T-cell (primary cell): Measurements from ENCODE around the gene KLK10. TPM values are rescaled to one million over a fixed set of nuclear protein-coding genes. Genes with fewer than 3 reads are reported as not detected.

Experiments
- ATAC-seq, 4 experiments: fragments of 200-7000 bp in 3 of 4; fragments of 150-1000 bp in 1 of 4; cut with Tn5 transposase; replicated peaks in 1 of 4; 1 replicate in 3 of 4; 2 replicates in 1 of 4; pipeline ENCODE4 v1.10.0; 2021; ENCODE audit warnings: moderate library complexity in 3 of 4, mild to moderate bottlenecking in 2 of 4, moderate number of reproducible peaks in 1 of 4
- CTCF ChIA-PET, 2 donors: fragments of 300-600 bp; sonication (Branson Sonifier 250); formaldehyde crosslinking; loops; one replicate each; lab custom pipeline; 2022; ENCODE audit warnings: antibody characterized with exemption in 2 of 2; lab: Charles Lee
- POLR2A ChIA-PET, 2 donors: fragments of 300-600 bp; sonication (Branson Sonifier 250); formaldehyde crosslinking; loops; one replicate each; lab custom pipeline; 2022; ENCODE audit warnings: antibody characterized with exemption in 2 of 2; lab: Charles Lee
- DNase-seq, 35 experiments: peaks; one replicate each; pipeline versions ENCODE4 v3.0.0 to v3.0.0-alpha.2; 2013 to 2023
- H3K27ac ChIP-seq: one replicate; pipeline ENCODE4 v1.5.1; 2013; ENCODE audit warnings: low read length
- H3K27me3 ChIP-seq, 2 experiments: replicated peaks in 1 of 2; 1 replicate in 1 of 2; 2 replicates in 1 of 2; pipeline versions ENCODE4 v1.6.1 to v1.7.0; 2013; ENCODE audit warnings: low read length in 1 of 2, mixed read lengths in 1 of 2; ENCODE audit not compliant: control insufficient read depth in 2 of 2, insufficient read depth in 2 of 2; ENCODE audit errors: extremely low read depth in 1 of 2
- H3K36me3 ChIP-seq, 2 donors: 1 replicate in 1 of 2; 2 replicates in 1 of 2; pipeline versions ENCODE4 v1.6.1 to v1.7.0; 2013; ENCODE audit warnings: low read length in 1 of 2; ENCODE audit not compliant: control insufficient read depth in 2 of 2, insufficient read depth in 1 of 2; ENCODE audit errors: extremely low read depth in 1 of 2
- H3K4me1 ChIP-seq, 2 experiments: 1 replicate in 1 of 2; 2 replicates in 1 of 2; pipeline versions ENCODE4 v1.6.1 to v1.7.0; 2013; ENCODE audit warnings: low read length in 2 of 2, mixed read lengths in 1 of 2; ENCODE audit not compliant: insufficient read depth in 2 of 2, control insufficient read depth in 1 of 2; ENCODE audit errors: extremely low read depth in 1 of 2
- H3K4me3 ChIP-seq, 2 donors: 1 replicate in 1 of 2; 2 replicates in 1 of 2; pipeline versions ENCODE4 v1.5.1 to v1.7.0; 2013; ENCODE audit warnings: mild to moderate bottlenecking in 2 of 2, low read length in 1 of 2, moderate library complexity in 1 of 2; ENCODE audit not compliant: control insufficient read depth in 1 of 2; ENCODE audit errors: extremely low read depth in 1 of 2
- H3K9me3 ChIP-seq: 2 replicates; pipeline ENCODE4 v1.7.0; 2013
- H3K27ac Mint-ChIP-seq, 2 donors: one replicate each; pipeline ENCODE4 v1.8.0; 2020 to 2021; ENCODE audit warnings: mild to moderate bottlenecking in 2 of 2, mixed read lengths in 2 of 2
- H3K27me3 Mint-ChIP-seq, 2 donors: one replicate each; pipeline ENCODE4 v1.8.0; 2021 to 2022; ENCODE audit warnings: mixed read lengths in 2 of 2
- H3K36me3 Mint-ChIP-seq: one replicate; pipeline ENCODE4 v1.8.0; 2021; ENCODE audit warnings: mixed read lengths
- H3K4me1 Mint-ChIP-seq, 3 donors: one replicate each; pipeline ENCODE4 v1.8.0; 2020 to 2022; ENCODE audit warnings: mixed read lengths in 3 of 3, mild to moderate bottlenecking in 1 of 3
- H3K4me3 Mint-ChIP-seq, 3 donors: one replicate each; pipeline ENCODE4 v1.8.0; 2020 to 2022; ENCODE audit warnings: mild to moderate bottlenecking in 3 of 3, mixed read lengths in 3 of 3, moderate library complexity in 3 of 3
- H3K9me3 Mint-ChIP-seq, 3 donors: one replicate each; pipeline ENCODE4 v1.8.0; 2020 to 2022; ENCODE audit warnings: mixed read lengths in 3 of 3
- WGBS: methylation state at CpG from one replicate; pipeline ENCODE4 v1.1.5; 2013; ENCODE audit warnings: missing lambda C conversion rate; ENCODE audit not compliant: insufficient coverage; 5-methylcytosine and 5-hydroxymethylcytosine counted together
- total RNA-seq, 35 experiments: library from RNA in 6 of 35; stranded (reverse) in 6 of 35; fragments of 120-200 nt in 1 of 35; gene quantifications; one replicate each; pipeline versions ENCODE4 v1.2.1 to v1.2.4 and lab custom pipeline; 2013 to 2026

The KLK10 gene
- total RNA-seq, 5 donors from 2014 or later (not counting 1 experiment from before 2014, with no cell fraction given): not detected

DNA sequence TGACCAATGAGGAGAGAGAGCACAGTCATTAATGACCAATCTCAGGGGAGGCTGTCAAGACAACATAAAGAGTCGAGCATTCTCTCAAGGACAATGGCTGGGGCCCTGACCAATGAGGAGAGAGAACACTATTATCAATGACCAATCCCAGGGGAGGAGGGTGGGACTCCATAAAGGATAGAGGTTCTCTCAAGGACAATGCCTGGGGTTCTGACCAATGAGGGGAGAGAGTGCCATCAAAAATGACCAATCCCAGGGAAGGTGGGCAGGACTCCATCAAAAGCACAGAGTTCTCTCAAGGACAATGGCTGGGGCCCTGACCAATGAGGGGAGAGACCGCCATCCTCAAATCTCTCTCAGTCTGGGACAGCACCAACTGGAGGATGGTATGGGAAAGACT lies 10.2 kb upstream of the KLK10 start:
- Histone ChIP-seq H3K9me3 (no peaks in the 10 kb centered on the region), H3K4me3 (no peak overlapping the region), H3K4me1 (no peaks in the 10 kb centered on the region), H3K27ac (no peak overlapping the region), H3K27me3 (peaks cover 0 to 59% of the 10 kb centered on the region in 2 experiments), H3K36me3 (no peaks in the 10 kb centered on the region)
- Mint-ChIP-seq H3K36me3 (no peaks in the 10 kb centered on the region), H3K4me1 (no peaks in the 10 kb centered on the region), H3K27ac (no peak overlapping the region), H3K27me3 (peaks cover 41 to 55% of the 10 kb centered on the region in 2 donors), H3K9me3 (no peaks in the 10 kb centered on the region), H3K4me3 (no peak overlapping the region)
- DNase-seq: no peak
- CTCF ChIA-PET: no interaction called here
- POLR2A ChIA-PET: no interaction called here
- no peak for ATAC-seq
- WGBS: no CpG with 5 or more reads among the region's 2 CpGs

DNA sequence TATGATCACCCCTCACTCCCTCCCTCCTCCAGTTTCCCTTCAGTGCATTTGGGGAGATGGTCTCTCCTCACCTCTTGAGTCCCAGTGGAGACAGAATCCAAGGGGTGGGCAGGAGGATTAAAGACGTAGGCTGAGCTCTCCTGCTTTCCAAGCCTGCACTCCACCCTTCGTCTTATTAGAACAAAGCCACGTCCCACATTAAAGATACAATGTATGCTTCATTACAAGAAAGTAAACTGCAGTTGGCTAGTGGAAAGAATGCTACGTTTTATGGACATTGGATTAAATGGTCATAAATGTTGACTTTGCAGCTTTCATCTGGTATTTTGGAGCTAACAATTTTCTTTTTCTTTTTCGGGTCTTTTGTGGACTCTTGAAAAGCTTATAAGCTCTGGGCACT lies 8.4 kb upstream of the KLK10 start:
- peaks cover 0 to 61% of the 10 kb centered on the region in 2 experiments for H3K27me3 ChIP-seq
- CTCF ChIA-PET: no interaction called here
- no peaks in the 10 kb centered on the region for H3K4me1 ChIP-seq
- POLR2A ChIA-PET: no interaction called here
- no peak for ATAC-seq
- H3K36me3 Mint-ChIP-seq: no peaks in the 10 kb centered on the region
- H3K27me3 Mint-ChIP-seq: peaks cover 49 to 59% of the 10 kb centered on the region in 2 donors
- H3K27ac Mint-ChIP-seq: no peak overlapping the region
- no peaks in the 10 kb centered on the region for H3K9me3 ChIP-seq
- no peak for DNase-seq
- H3K27ac ChIP-seq: no peak overlapping the region
- no peak overlapping the region for H3K4me3 ChIP-seq
- no peaks in the 10 kb centered on the region for H3K9me3 Mint-ChIP-seq
- no CpG with 5 or more reads among the region's 5 CpGs for WGBS
- H3K4me1 Mint-ChIP-seq: no peaks in the 10 kb centered on the region
- no peak overlapping the region for H3K4me3 Mint-ChIP-seq
- H3K36me3 ChIP-seq: no peaks in the 10 kb centered on the region

GRCh38 chr19:51027126-51027806 lies 7.8 kb upstream of the KLK10 start:
- no peak for ATAC-seq
- no peaks in the 10 kb centered on the region for H3K4me1 ChIP-seq
- no peak overlapping the region for H3K4me3 ChIP-seq
- 66% methylated on average over 10 of the region's 14 CpGs for WGBS
- Mint-ChIP-seq H3K4me1 (no peaks in the 10 kb centered on the region), H3K4me3 (no peak overlapping the region), H3K27ac (no peak overlapping the region), H3K36me3 (no peaks in the 10 kb centered on the region), H3K27me3 (peaks cover 54 to 65% of the 10 kb centered on the region in 2 donors), H3K9me3 (no peaks in the 10 kb centered on the region)
- H3K27me3 ChIP-seq: peaks cover 0 to 67% of the 10 kb centered on the region in 2 experiments
- DNase-seq: no peak
- ChIA-PET POLR2A (no interaction called here), CTCF (no interaction called here)
- H3K27ac ChIP-seq: no peak overlapping the region
- H3K9me3 ChIP-seq: no peaks in the 10 kb centered on the region
- H3K36me3 ChIP-seq: no peaks in the 10 kb centered on the region

- Mint-ChIP-seq H3K27ac (no peak within 1 kb of the TSS), H3K27me3 (peaks cover 52 to 65% of the 10 kb centered on the region in 2 donors), H3K36me3 (no peaks in the 10 kb centered on the region), H3K9me3 (no peaks in the 10 kb centered on the region), H3K4me3 (no peak within 1 kb of the TSS), H3K4me1 (no peaks in the 10 kb centered on the region)
- ATAC-seq (no peak), DNase-seq (no peak)
- ChIA-PET POLR2A (no interaction called here), CTCF (no interaction called here)
- no peaks in the 10 kb centered on the region for H3K36me3 ChIP-seq
- peaks cover 0 to 70% of the 10 kb centered on the region in 2 experiments for H3K27me3 ChIP-seq
- H3K4me3 ChIP-seq: no peak within 1 kb of the TSS
- 89% methylated on average over 8 of the region's 11 CpGs for WGBS
- no peak within 1 kb of the TSS for H3K27ac ChIP-seq
- no peaks in the 10 kb centered on the region for H3K9me3 ChIP-seq
- H3K4me1 ChIP-seq: no peaks in the 10 kb centered on the region
These were observed 7.0 kb upstream of the KLK10 start, which contains the start of gene KLK11 for GRCh38 chr19:51026554-51026831. TSS of gene KLK11 (minus strand) at chr19:51026616. CDS start at chr19:51025631, 985 bp downstream.

GRCh38 chr19:51025809-51026553 lies 6.5 kb upstream of the KLK10 start:
- POLR2A ChIA-PET: no interaction called here
- Histone ChIP-seq H3K9me3 (no peaks in the 10 kb centered on the region), H3K4me3 (no peak overlapping the region), H3K27ac (no peak overlapping the region), H3K4me1 (no peaks in the 10 kb centered on the region), H3K36me3 (no peaks in the 10 kb centered on the region), H3K27me3 (peaks cover 2 to 72% of the 10 kb centered on the region in 2 experiments)
- CTCF ChIA-PET: no interaction called here
- Mint-ChIP-seq H3K27me3 (peaks cover 47 to 60% of the 10 kb centered on the region in 2 donors), H3K27ac (no peak overlapping the region), H3K4me3 (no peak overlapping the region), H3K36me3 (no peaks in the 10 kb centered on the region), H3K4me1 (no peaks in the 10 kb centered on the region), H3K9me3 (no peaks in the 10 kb centered on the region)
- WGBS: 68% methylated on average over 18 of the region's 18 CpGs
- ATAC-seq: no peak
- DNase-seq: no peak

DNA sequence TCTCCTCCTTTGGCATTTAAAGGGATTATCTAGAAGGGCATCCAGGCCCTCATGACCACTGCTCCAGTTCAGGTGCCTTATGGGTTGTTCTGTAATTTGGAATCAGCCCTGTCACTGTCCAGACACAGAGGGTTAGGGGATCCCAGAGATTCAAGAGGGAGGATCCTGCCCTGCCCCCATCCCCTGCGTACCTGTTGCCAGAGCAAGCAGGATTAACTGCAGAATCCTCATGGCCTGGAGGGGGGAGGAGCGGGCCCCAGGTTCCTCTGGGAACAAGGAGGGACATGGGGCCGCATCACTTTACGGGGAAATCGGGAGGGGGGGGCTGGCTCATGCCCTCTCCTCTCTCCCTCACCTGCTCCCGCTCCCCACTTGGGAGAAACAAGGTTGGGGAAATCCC lies 5.9 kb upstream of the KLK10 start:
- no peak for DNase-seq
- peaks cover 42 to 59% of the 10 kb centered on the region in 2 donors for H3K27me3 Mint-ChIP-seq
- WGBS: no CpG with 5 or more reads among the region's 6 CpGs
- H3K4me1 Mint-ChIP-seq: no peaks in the 10 kb centered on the region
- ChIA-PET POLR2A (no interaction called here), CTCF (no interaction called here)
- no peak overlapping the region for H3K4me3 ChIP-seq
- H3K4me1 ChIP-seq: no peaks in the 10 kb centered on the region
- no peak overlapping the region for H3K27ac ChIP-seq
- H3K9me3 ChIP-seq: no peaks in the 10 kb centered on the region
- peaks cover 2 to 71% of the 10 kb centered on the region in 2 experiments for H3K27me3 ChIP-seq
- no peaks in the 10 kb centered on the region for H3K9me3 Mint-ChIP-seq
- ATAC-seq: no peak
- no peaks in the 10 kb centered on the region for H3K36me3 Mint-ChIP-seq
- no peaks in the 10 kb centered on the region for H3K36me3 ChIP-seq
- H3K27ac Mint-ChIP-seq: no peak overlapping the region
- H3K4me3 Mint-ChIP-seq: no peak overlapping the region
